ENCODE data around the gene CCDC171.

GRCh38 chr9:15927161-15927560 lies 374.3 kb downstream of the CCDC171 start:
- no peak for TF ChIP-seq CTCF (IDR thresholded peaks at IDR 0.05)
- no peak for TF ChIP-seq POLR2A (IDR thresholded peaks at IDR 0.05)
